Choroid plexus epithelial cell (primary cell): Measurements from ENCODE around the gene HTRA3.

Source experiments
- DNase-seq: peaks from one replicate; pipeline ENCODE4 v3.0.0-alpha.2; 2010; ENCODE audit warnings: low read depth
- H3K4me3 ChIP-seq: 2 replicates; pipeline ENCODE4 v1.5.1; 2011; ENCODE audit warnings: low read depth, mild to moderate bottlenecking, control low read depth, low read length, moderate library complexity
- CTCF ChIP-seq: conservative IDR thresholded peaks from 2 replicates; pipeline ENCODE4 v1.5.1; 2011; ENCODE audit warnings: low read depth, mild to moderate bottlenecking, control low read depth, inconsistent platforms, low read length, moderate library complexity

Gene HTRA3

GRCh38 chr4:8350841-8351461, 81.4 kb downstream of the HTRA3 start:
- no peak overlapping the region for H3K4me3 ChIP-seq
- TF ChIP-seq CTCF: no peak
- DNase-seq: no peak

GRCh38 chr4:8351931-8352367, 82.4 kb downstream of the HTRA3 start:
- no peak for TF ChIP-seq CTCF
- H3K4me3 ChIP-seq: no peak overlapping the region
- peak; percentile 90 for DNase-seq

GRCh38 chr4:8352368-8353157, 83.0 kb downstream of the HTRA3 start:
- TF ChIP-seq CTCF: no peak
- DNase-seq: peak; percentile 8
- no peak overlapping the region for H3K4me3 ChIP-seq

GRCh38 chr4:8353158-8353669, 83.7 kb downstream of the HTRA3 start:
- no peak for TF ChIP-seq CTCF
- no peak overlapping the region for H3K4me3 ChIP-seq
- no peak for DNase-seq

GRCh38 chr4:8353912-8354453, 84.4 kb downstream of the HTRA3 start:
- H3K4me3 ChIP-seq: no peak overlapping the region
- no peak for TF ChIP-seq CTCF
- peak; percentile 84 for DNase-seq

GRCh38 chr4:8355306-8355705, 85.8 kb downstream of the HTRA3 start:
- peak; percentile 28 for DNase-seq
- no peak for TF ChIP-seq CTCF
- no peak overlapping the region for H3K4me3 ChIP-seq
